GM18870 (cell line): Measurements from ENCODE around the gene IZUMO1.
"Not testable (repeated sequence)": the region's sequence is repeated elsewhere in the genome, so short reads cannot be mapped to it uniquely, and the experiment has no call there.

Experiments used
- ATAC-seq: cut with Tn5 transposase; IDR thresholded peaks from one replicate; pipeline ENCODE4 v1.9.1; 2021; ENCODE audit warnings: moderate library complexity; ENCODE audit not compliant: unreplicated experiment

The IZUMO1 gene

DNA sequence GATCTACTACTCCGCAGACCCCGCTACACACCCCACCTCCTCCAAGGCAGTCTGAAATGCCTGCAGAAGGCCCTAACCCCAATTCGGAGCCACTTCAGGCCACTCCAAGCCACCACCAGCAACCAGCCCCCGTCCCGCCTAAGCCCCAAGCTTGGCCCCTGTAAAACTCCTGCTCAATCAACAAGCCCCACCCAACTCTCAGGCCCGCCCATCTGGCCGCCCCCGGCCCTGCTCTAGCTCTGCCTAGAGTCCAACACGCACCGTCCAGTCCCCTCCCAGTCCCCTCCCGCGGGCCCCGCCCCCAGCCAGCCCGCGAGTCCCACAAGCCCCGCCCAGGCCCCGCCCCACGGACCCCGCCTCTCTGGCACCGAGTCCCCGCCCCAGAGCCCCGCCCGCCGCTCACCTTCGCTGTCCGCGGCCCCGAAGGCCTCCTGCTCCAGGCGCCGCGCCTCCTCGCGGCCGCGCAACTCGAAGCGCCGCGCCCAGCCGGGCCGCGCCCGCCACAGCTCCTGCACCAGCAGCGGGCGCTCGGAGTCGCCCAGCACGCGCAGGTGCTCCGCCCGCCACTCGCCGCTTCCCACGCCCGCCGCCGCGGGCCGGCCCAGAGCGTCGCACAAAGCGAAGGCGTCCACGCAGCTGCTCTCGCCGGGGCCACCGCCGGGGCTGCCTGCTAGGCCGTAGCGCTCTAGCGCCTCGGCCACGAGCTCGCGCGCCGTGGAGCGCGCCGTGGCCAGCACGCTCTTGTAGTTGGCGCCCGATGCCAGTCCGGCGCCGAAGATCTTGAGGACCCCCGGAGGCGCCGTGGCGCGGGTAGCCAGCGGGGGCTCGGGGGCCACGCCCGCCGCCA lies 7.9 kb downstream of the IZUMO1 start:
- ATAC-seq = no peak

DNA sequence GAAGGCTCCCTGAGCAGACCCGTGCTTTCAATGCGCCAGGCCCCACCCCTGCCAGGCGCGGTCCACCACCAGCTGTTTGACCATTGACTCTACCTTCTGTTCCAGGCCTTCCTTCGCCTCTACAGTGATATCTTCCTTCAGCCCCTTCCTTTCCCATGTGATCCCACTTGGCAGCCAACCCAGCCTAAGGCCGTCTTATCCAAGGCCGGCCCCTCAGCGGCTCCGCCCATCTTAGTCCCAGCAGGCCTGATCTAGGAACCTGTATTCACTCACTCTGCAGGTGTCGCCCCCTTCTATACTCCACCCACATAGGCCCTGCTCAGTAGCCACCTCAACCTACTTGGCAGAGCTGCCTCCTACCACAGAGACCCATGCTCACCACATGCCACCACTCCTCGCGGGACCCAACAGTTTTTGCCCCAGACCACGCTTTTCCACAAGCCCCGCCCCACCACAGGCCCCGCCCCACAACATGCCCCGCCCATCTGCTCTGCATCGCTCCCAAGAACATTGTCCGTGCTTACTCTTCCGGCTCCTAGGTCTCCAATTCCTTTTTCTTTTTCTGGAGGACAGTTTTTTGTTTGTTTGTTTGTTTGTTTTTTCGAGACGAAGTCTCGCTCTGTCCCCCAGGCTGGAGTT lies 9.2 kb downstream of the IZUMO1 start:
- no peak for ATAC-seq

DNA sequence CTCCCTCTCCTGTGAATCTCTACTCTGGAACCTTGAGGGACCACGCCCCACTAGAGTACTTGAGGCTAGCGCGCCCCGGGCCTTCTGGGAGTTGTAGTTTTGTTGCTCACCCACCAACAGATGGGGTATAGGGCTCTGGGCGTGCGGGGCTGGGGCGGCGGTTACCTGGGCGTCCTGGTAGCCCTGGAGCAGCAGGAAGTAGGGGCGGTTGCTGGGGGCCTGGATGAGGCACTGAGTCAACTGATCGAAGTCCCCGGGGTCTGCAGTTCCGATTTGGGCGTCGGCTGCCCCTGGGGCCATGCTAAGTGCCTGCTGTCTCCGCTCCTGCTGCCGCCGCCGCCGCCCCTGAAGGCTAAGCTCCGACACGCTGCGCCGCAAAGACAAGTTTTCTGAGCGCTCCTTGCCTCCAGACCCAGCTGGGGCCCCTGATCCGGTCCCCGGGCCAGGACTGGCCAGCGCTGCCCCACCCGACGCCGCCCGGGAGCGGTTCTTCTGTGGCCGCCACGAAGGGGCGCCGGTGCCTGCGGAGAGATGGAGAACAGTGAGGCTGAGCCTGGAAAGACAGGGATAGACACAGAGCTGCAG lies 11.6 kb downstream of the IZUMO1 start:
- ATAC-seq = no peak

DNA sequence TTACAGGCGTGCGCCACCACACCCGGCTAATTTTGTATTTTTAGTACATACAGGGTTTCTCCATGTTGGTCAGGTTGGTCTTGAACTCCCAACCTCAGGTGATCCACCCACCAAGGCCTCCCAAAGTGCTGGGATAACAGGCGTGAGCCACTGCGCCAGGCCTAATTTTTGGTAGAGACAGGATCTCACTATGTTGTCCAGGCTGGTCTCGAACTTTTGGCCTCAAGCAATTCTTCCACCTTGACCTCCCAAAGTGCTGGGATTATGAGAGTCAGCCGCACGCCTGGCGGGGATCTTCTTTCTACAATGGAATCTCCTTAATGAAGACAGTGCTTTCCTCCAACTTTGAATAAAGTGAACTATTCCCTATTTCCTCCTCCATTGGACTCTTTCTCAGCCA lies 12.1 kb downstream of the IZUMO1 start:
- ATAC-seq = no peak

DNA sequence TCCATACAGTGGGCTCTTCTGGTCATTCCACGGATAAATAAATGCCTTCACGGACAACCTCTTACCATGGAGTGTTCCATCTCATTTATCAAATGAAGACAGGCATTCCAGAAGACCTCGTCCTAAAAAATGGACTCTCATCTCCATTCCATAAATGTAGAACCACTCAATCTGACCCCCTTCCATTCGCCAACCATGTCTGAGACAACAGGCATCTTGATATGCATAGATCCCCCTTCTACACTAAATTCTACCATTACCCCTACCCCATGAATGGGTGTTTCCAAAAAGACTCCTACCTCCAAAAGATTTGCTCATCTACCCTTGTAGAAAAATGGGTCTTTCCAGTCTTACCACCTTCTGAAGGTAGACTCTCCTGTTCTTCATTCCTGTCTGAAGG lies 15.3 kb downstream of the IZUMO1 start:
- no peak for ATAC-seq

DNA sequence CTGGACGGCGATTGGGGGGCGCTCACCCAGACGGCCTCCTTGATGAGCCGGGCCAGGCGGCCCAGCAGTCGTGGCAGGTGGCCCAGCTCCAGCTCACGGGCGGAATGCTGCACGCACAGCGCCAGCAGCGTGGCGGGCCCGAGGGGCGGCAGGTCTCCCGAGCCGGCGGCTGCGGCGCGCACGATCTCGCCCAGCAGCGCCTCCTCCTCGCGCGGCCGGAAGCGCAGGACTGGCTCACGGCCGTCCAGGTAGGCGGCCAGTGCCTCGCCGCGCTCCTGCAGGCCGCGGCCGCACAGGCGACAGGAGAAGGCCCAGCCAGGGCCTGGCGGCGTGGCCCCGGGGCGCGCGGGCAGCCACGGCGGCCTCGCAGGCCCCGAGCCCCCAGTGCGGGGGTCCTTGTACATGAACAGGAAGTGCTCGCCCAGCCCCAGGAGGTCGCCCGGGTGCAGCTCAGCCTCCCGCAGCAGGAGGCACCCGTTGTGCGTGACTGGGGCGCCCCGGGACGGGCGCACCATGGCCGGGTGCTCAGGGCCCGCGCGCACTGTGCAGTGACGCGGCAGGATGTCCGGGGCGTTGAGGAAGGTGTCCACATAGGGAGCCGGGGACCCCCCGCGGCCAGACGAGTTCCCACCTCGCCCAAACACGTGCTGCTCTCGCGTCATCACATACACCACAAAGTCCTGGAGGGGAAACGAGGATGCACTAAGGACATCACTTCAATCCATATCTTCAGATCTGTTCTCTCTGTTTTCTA lies 17.6 kb downstream of the IZUMO1 start:
- ATAC-seq = no peak

DNA sequence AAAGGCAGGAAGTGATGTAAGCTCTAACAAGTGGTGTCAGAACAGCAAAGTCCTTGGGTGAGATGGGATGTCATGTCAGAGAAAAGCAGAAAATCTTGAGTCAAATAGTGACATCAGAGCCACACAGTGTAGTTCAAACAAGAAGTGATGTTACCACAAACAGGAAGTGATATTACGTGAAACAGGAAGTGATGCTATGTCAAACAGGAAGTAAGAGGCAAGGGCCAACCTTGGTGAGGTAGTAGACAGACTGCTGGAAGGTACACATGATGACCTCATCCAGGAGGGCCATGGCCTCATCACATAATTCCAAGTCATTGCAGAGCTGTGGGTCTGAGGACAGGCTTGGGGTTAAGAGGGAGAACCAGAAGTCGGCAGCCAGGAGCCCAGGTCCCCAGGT lies 20.2 kb downstream of the IZUMO1 start:
- ATAC-seq = no peak

DNA sequence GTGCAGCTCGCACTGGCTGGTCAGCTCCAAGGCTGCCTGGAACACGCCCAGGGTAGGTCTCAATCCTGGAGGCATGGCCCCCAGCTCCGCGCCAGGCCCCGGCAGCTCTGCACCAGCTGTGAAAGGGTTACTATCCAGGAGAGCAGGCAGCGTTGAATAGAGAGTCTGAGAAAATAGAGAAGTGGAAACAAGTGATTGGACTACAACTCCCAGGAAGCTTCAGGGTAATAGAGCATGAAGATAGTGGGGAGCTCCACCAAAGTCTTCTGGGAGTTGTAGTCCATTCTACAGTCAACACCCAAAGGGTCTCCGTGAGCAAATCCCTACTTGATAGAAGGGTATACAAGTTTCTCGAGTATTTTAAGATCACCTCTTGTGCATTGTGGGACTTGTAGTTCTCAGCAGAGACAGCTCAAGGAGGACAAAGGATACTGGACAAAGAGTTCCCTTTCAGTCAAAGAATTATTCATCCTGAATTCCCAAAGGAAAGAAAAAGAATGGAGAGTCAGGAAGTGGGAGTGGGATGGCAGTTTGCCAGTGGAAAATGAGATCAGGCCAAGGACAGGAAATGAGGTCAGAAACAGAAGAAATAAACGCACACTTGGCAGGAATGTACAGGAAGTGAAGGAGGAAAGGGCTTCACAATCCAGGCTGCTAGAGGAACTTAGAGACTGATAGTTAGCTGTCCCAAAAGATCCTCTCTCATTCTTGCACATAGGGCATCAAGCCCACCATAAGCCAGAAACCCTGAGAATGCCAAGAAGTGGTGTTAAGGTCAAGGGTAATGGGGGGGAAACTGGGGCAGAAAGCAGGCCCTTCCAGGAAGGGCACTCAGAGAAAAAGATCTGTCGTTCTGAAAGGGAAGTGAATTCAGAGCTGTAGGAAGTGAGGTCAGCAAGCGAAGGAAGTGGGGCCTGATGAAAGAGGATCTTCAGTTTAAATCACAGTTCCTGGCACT lies 21.6 kb downstream of the IZUMO1 start:
- ATAC-seq = no peak

DNA sequence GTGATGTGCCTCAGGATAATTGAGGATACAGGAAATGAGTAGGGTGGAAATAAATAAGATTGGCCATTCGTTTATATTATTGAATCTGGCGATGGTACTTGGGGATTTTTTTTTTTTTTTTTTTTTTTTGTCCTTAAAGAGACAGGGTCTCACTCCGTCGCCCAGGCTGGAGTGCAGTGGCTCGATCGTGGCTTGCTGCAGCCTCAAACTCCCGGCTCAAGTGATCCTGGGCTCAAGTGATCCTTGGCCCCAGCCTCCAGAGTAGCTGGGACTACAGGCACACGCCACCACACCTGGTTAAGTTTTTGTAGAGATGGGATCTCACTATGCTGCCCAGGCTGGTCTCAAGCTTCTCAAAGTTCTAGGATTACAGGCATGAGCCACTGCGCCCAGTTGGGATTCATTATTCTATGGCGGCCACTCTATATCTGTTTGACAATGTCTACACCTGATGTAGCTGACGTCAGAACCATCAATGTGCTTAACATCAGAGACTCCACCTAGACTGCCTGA lies 24.5 kb downstream of the IZUMO1 start:
- no peak for ATAC-seq

DNA sequence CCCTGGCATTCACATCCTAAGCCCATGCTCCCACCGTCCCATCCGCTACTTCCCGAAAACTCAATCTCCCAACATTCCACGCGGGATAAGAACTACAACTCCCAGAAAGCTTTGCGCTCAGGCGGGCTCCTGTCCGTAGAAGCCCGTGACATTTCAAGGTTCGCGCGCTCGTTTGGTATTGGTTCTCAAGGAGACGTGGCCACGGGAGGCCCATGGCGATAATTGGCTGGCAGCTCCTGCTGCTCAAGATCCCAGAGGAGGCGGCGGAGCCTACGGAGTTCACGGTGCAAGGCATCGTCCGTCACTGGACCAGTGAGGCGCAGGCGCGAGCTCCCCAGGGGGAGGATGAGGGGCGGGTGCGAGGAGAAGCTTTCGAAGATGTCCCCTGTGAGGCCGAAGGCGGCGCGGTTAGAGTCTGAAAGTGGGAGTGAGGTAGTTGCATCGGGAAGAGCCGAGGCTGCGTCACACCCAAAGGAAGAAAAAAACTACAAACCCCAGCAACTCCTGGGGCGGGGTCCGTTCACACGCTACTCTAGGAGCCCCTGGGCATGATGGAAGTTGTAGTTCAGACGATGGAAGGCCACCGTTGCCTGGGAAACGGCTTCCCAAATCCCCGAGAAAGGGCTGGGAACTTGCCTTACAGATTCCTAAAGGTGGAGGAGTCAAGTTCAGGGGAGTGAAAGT lies 26.0 kb downstream of the IZUMO1 start:
- ATAC-seq = peak; percentile 76

DNA sequence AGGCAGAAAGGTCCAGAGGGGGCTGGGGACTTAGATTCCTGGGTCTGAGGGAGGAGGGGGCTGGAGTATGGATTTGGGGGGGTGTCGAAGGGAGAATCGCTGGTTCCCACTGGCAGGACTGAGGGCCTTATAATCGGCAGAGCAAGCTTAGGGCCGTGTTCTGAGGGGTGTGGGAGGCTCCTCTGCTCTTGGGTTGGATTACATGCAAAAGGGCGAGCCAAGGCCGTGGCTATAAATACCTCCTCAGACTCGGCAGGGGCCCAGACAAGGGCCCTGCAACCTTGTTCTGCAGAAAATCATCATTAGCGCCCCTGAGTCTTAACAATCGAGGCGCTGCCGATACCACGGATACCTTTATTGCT lies 26.5 kb downstream of the IZUMO1 start:
- peak; percentile 7 for ATAC-seq

DNA sequence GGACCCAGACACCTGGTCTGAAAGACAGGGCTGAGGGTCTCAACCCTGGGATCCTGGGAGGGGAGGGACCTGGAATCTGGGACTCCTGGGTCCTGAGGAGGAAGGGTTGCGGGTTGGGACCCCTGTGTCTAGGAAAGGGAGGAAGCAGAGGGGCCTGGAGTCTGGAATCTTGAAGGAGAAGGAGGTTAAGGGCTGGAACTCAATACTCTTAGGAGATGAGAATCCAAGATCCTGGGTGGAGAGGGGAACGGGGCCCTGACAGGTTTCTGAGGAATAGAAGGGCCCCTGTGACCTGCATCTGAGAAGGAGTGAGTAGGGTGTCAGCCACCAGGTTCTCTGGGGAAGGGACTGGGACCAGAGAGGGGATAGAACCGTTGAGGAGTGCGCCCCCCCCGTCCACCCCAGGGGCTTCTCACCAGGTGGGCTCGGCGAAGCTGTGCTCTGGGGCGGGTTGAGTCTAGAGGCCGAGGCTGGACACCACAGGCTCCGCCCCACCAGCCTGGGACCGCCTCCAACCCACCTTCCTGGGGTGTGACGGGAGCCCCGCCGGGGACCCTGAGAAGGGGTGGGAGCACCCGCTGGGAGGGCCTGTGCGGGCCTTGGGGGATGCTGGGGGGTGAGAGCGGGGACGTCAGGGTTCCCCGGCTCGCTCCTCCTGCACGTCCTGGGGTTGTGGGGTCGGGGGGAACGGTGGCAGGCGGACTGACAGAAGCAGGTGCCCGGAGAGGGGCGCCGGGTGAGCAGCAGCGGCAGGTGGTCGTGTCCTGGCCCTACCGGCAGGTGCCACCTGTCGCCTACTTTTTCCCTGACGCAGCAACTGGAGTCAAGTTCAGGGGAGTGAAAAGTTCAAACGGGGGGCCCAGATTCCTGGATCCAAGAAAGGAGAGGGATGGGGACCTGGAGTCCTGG lies 27.2 kb downstream of the IZUMO1 start, which contains the start of gene MAMSTR:
MAMSTR (minus strand) TSS at position 463 of the 909 bp plus-strand sequence. CDS start 694 bp downstream, outside the sequence.
- no peak for ATAC-seq

DNA sequence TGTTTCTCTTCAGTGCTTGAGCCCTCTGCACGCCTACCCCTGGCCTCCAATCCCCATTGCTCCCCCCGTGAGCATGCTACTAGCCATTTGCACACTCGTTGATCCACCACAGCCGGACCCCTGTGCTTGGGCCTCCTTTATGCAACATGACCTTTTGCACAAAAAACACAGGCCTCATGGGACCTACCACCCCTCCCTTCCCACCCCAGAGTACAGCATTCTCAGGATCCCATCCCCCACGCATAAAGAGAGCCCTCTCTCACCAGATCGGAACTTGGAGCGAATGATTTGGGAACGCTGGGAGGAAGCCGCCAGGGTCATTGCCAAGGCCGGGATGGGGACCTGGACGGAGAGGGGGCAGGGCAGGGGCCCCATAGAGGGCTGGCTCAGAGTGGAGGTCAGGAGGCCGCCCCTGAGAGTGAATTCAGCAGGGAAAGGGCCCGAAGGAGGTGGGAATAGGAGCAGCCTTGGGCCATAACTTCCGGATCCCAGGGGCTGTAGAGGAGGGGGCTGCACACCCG lies 27.9 kb downstream of the IZUMO1 start:
- ATAC-seq = no peak

DNA sequence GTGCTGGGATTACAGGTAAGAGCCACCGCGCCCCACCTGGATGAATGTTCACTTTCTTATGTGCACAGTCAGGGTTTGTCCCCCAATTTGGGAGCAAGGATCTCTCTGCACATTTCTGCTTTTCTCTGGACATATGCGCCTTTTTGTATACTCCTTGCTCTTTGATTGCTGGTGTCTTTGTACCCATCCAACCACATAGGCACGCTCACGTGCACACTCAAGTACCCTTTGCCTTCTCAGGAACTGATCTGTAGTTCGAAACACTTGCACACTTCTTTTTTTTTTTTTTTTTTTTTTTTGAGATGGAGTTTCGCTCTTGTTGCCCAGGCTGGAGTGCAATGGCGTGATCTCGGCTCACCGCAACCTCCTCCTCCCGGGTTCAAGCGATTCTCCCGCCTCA lies 28.6 kb downstream of the IZUMO1 start:
- not testable (repeated sequence) for ATAC-seq

DNA sequence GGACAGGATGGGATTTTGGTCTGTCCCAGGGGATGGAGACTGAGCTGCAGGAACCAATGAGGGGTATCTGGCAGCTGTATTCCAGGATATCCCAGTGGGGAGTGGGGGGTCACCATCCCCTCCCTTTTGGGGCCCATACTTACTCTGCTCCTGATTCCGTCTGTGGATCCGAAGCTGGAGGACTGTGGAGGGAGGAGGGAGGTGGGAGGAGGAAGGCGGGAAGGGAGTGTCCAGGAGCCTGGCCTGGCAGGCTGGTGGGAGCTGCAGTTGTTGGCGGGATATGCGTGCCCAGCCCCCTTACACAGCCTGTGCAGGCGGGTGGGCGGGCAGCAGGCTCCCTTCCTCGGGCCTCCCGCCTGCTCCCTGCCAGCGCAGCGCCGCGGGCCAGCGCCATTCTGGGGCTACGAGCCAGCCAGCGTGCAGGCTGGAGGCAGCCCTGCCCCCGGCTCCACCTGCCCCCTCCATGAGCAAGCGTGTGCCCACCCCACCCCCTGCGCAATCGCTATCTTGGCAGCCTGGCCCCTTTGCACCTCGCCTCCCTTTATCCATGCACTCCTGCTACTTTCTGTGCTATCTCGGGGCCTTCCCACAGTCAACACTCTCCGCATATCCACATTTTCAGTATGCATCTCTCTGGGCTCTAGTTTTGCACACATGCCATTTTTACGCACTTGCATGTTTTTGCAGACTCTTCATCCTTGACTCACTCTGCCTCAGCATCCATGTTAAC lies 30.0 kb downstream of the IZUMO1 start:
- ATAC-seq = no peak

DNA sequence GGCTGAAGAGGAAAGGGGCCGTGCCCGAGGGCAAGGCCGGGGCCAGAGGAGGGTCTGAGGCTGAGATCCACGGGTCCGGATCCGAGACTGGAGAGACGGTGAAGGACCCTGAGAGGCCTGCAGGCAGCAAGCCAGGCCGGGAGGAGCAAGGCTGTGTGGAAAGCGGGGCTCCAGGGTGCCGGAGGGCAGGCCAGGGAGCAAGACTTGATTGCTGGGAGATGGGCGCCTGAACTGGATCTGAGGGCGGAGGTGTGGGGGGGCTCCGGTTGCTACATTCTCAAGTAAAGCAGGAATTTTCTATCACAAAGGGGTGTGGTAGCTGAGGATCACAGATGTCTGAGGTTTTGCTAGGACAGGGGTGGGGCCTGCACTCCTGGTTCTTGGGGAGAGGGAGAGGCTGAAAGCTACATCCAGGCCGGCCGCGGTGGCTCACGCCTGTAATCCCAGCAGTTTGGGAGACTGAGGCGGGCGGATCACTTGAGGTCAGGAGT lies 31.0 kb downstream of the IZUMO1 start:
- no peak for ATAC-seq
